AML-193 (cell line): Measurements from ENCODE around the gene TMEM267.
A peak's percentile ranks its signal among the peaks of the same experiment; 100 is the strongest.
"Not testable (repeated sequence)": the region's sequence is repeated elsewhere in the genome, so short reads cannot be mapped to it uniquely, and the experiment has no call there.

Experiments used
- DNase-seq, 2 experiments: peaks; one replicate each; lab custom pipeline; 2025; lab: John Stamatoyannopoulos, UW

TMEM267 gene

DNA sequence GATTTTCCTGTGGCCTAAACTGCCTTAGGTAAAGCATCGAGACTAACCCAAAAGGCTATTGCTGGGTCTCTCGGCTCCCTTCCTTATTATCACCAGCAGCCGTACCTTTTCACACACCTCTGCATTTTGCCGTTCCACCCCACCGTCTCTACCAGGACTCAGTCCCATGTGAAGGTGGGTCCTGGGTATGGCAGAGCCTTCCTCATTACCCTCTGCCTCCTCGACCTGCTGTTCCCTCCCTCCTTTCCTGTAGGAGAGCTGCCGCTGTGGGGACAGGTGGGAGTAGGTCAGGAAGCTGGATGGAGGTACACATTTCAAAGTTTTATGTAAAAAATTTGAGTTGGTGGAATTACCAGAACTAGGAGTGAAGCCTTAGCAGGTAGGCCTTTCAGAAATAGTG lies 73.3 kb downstream of the TMEM267 start:
- DNase-seq: no peak

GRCh38 chr5:43409809-43410271 lies 73.8 kb downstream of the TMEM267 start:
- DNase-seq: no peak

DNA sequence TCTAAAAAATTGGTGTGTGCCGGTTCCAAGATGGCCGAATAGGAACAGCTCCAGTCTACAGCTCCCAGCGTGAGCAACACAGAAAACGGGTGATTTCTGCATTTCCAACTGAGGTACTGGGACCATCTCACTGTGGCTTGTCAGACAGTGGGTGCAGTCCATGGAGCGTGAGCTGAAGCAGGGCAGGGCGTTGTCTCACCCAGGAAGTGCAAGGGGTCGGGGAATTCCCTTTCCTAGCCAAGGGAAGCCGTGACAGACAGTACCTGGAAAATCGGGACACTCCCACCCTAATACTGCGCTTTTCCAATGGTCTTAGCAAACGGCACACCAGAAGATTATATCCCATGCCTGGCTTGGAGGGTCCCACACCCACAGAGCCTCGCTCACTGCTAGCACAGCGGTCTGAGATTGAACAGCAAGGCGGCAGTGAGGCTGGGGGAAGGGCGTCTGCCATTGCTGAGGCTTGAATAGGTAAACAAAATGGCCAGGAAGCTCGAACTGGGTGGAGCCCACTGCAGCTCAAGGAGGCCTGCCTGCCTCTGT lies 81.1 kb downstream of the TMEM267 start:
- DNase-seq: not testable (repeated sequence)

GRCh38 chr5:43401827-43402226 lies 81.8 kb downstream of the TMEM267 start:
- no peak for DNase-seq

GRCh38 chr5:43400082-43400481 lies 83.6 kb downstream of the TMEM267 start:
- peak in 1 of 2 experiments; percentile 17 for DNase-seq

DNA sequence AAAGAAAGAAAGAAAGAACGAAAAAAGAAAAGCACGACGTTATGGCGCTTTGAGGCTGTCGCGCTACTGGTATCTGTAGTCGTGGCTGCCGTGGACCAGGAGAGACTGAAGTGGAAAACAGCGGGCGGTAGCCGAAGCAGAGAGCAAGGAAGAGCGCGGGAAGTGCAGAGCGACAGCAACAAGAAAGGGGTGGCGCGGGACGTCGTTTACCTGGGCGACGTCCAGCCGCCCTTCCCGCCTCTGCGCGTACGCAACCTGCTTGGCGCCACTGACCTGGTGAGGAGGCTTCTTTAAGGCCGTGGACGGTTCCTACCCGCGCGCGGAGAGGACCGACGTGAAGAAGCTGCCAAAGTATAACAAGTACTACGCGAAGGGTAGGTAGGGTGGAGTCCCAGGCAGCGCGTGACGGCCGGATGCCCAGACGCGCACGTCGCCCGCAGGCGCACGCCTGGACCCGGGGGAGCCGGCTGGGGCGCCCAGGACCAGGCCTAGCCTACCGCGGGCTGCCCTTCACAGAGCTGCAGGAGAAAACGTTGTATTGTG lies 86.8 kb downstream of the TMEM267 start:
- DNase-seq: no peak
